ENCODE measurements around the gene ME3.

Gene ME3

GRCh38 chr11:86692746-86693145 lies 20.3 kb upstream of the ME3 start:
- DNase-seq (ENCODE audit: low read depth in 2 of 2), result no peak

- no peak for DNase-seq (ENCODE audit: low read depth in 2 of 2)
Measured at GRCh38 chr11:86692317-86692716, 19.9 kb upstream of the ME3 start.

- no peak for DNase-seq (ENCODE audit: low read depth in 2 of 2)
Measured at GRCh38 chr11:86688398-86689179, 16.2 kb upstream of the ME3 start.

GRCh38 chr11:86687185-86687778 lies 14.9 kb upstream of the ME3 start:
- no peak for DNase-seq (ENCODE audit: low read depth in 2 of 2)

- DNase-seq (ENCODE audit: low read depth in 2 of 2), result no peak
Measured at GRCh38 chr11:86686531-86686930, 14.1 kb upstream of the ME3 start.

GRCh38 chr11:86681483-86681756 lies 9.0 kb upstream of the ME3 start:
- no peak for DNase-seq (ENCODE audit: low read depth in 2 of 2)

GRCh38 chr11:86680716-86681482 lies 8.5 kb upstream of the ME3 start:
- no peak for DNase-seq (ENCODE audit: low read depth in 2 of 2)

- DNase-seq (ENCODE audit: low read depth in 2 of 2), result no peak
Measured at GRCh38 chr11:86678823-86679222, 6.4 kb upstream of the ME3 start.

- no peak for DNase-seq (ENCODE audit: low read depth in 2 of 2)
Measured at GRCh38 chr11:86678296-86678695, 5.9 kb upstream of the ME3 start.

- DNase-seq (ENCODE audit: low read depth in 2 of 2), result no peak
Measured at GRCh38 chr11:86676533-86677154, 4.2 kb upstream of the ME3 start.

- no peak for DNase-seq (ENCODE audit: low read depth in 2 of 2)
Measured at GRCh38 chr11:86676010-86676409, 3.6 kb upstream of the ME3 start.

GRCh38 chr11:86675017-86675416 lies 2.6 kb upstream of the ME3 start:
- DNase-seq (ENCODE audit: low read depth in 2 of 2), result no peak

- no peak for DNase-seq (ENCODE audit: low read depth in 2 of 2)
Measured at GRCh38 chr11:86673872-86674750, 1.7 kb upstream of the ME3 start.

- no peak for DNase-seq (ENCODE audit: low read depth in 2 of 2)
Measured at GRCh38 chr11:86673055-86673843, 833 bp upstream of the ME3 start.

- no peak for DNase-seq (ENCODE audit: low read depth in 2 of 2)
Measured at GRCh38 chr11:86671531-86672006, 847 bp downstream of the ME3 start.

GRCh38 chr11:86670911-86671310 lies 1.5 kb downstream of the ME3 start:
- no peak for DNase-seq (ENCODE audit: low read depth in 2 of 2)

- DNase-seq (ENCODE audit: low read depth in 2 of 2), result no peak
Measured at GRCh38 chr11:86670181-86670580, 2.2 kb downstream of the ME3 start.

GRCh38 chr11:86669424-86669823 lies 3.0 kb downstream of the ME3 start:
- DNase-seq (ENCODE audit: low read depth in 2 of 2), result no peak

GRCh38 chr11:86668929-86669328 lies 3.5 kb downstream of the ME3 start:
- no peak for DNase-seq (ENCODE audit: low read depth in 2 of 2)

GRCh38 chr11:86666193-86666592 lies 6.2 kb downstream of the ME3 start:
- DNase-seq (ENCODE audit: low read depth in 2 of 2), result no peak

- DNase-seq (ENCODE audit: low read depth in 2 of 2), result no peak
Measured at GRCh38 chr11:86664930-86665329, 7.5 kb downstream of the ME3 start.
